Measurements from ENCODE around the gene VSIG4.
"Not testable (repeated sequence)": the region's sequence is repeated elsewhere in the genome, so short reads cannot be mapped to it uniquely, and the experiment has no call there.

Gene VSIG4

GRCh38 chrX:65975161-65975751 is 64.6 kb downstream of the VSIG4 start:
- not testable (repeated sequence) for DNase-seq
